Transverse colon (tissue), 4 donors: ENCODE results near the gene SNX15. TPM values are rescaled to one million over a fixed set of nuclear protein-coding genes. Genes with fewer than 3 reads are reported as not detected.
"Not testable (repeated sequence)": the region's sequence is repeated elsewhere in the genome, so short reads cannot be mapped to it uniquely, and the experiment has no call there.

Source experiments
- DNase-seq: peaks from one replicate; pipeline ENCODE4 v3.0.0-alpha.2; 2019
- H3K27ac ChIP-seq, 4 donors: fragments of 200-600 bp; sonication (generic); 2 replicates each; pipeline ENCODE4 v1.5.1; 2016 to 2018; ENCODE audit warnings: inconsistent platforms in 4 of 4
- H3K27me3 ChIP-seq: fragments of 200-600 bp; sonication (generic); 2 replicates; pipeline ENCODE4 v1.5.1; 2017; ENCODE audit warnings: inconsistent platforms
- H3K36me3 ChIP-seq, 4 donors: fragments of 200-600 bp; sonication (generic); 2 replicates each; pipeline ENCODE4 v1.5.1; 2017 to 2019; ENCODE audit warnings: inconsistent platforms in 4 of 4
- H3K4me1 ChIP-seq, 4 donors: fragments of 200-600 bp; sonication (generic); 2 replicates each; pipeline ENCODE4 v1.5.1; 2017 to 2020; ENCODE audit warnings: inconsistent platforms in 4 of 4
- H3K4me3 ChIP-seq, 4 donors: fragments of 200-600 bp; sonication (generic); 1 replicate in 1 of 4; 2 replicates in 3 of 4; pipeline versions ENCODE4 v1.5.1 to v1.6.1; 2017 to 2019; ENCODE audit warnings: inconsistent platforms in 4 of 4
- H3K9me3 ChIP-seq, 2 donors: fragments of 200-600 bp; sonication (generic); 2 replicates each; pipeline ENCODE4 v1.5.1; 2017 to 2019; ENCODE audit warnings: inconsistent platforms in 2 of 2
- EP300 ChIP-seq: sonication (generic); formaldehyde crosslinking; IDR thresholded peaks from one replicate; pipeline ENCODE4 v1.6.1; 2017; ENCODE audit warnings: antibody characterized with exemption, low read depth
- POLR2A ChIP-seq: fragments of 450-650 bp; IDR thresholded peaks from one replicate; pipeline ENCODE4 v1.6.1; 2016; ENCODE audit warnings: antibody characterized with exemption, mild to moderate bottlenecking, moderate library complexity
- POLR2AphosphoS5 ChIP-seq, 3 donors: sonication (generic); formaldehyde crosslinking; IDR thresholded peaks; one replicate each; pipeline ENCODE4 v1.6.1; 2016; ENCODE audit warnings: antibody characterized with exemption in 3 of 3
- WGBS, 2 donors: methylation state at CpG; one replicate each; pipeline ENCODE4 v1.1.5; 2018; ENCODE audit warnings: low coverage in 1 of 2; 5-methylcytosine and 5-hydroxymethylcytosine counted together
- in situ Hi-C, 4 donors: fragments of 200-750 bp; cut with MboI; loops; one replicate each; pipeline versions ENCODE4 v1.15.0 to v1.15.1; 2017; ENCODE audit warnings: low sequenced_read_pairs in 3 of 4, low pct_ligation_motif_present in 1 of 4, low pct_unique_long_range_greater_than_20kb in 1 of 4
- intact Hi-C: fragments of 100-400 bp; cut with DNase I; formaldehyde crosslinking; loops from one replicate; pipeline ENCODE4 v1.15.1; 2023; ENCODE audit warnings: low total_unique reads
- total RNA-seq, 4 donors: library from RNA; depleted of rRNA; stranded (reverse); fragments of >200 nt; gene quantifications; one replicate each; pipeline ENCODE4 v1.1.0, GENCODE V29; 2016
- TF ChIP-seq, protein P1 (sequence below), 5 experiments: fragments of 200-600 bp in 3 of 5; fragments of 450-650 bp in 2 of 5; sonication (generic) in 3 of 5; IDR thresholded peaks; 1 replicate in 2 of 5; 2 replicates in 3 of 5; pipeline ENCODE4 v1.5.1; 2016 to 2017; ENCODE audit warnings: antibody characterized with exemption in 5 of 5, inconsistent platforms in 3 of 5, mild to moderate bottlenecking in 2 of 5, moderate library complexity in 1 of 5

SNX15 gene, protein sequence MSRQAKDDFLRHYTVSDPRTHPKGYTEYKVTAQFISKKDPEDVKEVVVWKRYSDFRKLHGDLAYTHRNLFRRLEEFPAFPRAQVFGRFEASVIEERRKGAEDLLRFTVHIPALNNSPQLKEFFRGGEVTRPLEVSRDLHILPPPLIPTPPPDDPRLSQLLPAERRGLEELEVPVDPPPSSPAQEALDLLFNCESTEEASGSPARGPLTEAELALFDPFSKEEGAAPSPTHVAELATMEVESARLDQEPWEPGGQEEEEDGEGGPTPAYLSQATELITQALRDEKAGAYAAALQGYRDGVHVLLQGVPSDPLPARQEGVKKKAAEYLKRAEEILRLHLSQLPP
- 10 to 100 TPM in 3 of 4 donors, 1 to 10 TPM in 1; 1.9 to 53.3 (median 35.9) TPM for total RNA-seq

DNA sequence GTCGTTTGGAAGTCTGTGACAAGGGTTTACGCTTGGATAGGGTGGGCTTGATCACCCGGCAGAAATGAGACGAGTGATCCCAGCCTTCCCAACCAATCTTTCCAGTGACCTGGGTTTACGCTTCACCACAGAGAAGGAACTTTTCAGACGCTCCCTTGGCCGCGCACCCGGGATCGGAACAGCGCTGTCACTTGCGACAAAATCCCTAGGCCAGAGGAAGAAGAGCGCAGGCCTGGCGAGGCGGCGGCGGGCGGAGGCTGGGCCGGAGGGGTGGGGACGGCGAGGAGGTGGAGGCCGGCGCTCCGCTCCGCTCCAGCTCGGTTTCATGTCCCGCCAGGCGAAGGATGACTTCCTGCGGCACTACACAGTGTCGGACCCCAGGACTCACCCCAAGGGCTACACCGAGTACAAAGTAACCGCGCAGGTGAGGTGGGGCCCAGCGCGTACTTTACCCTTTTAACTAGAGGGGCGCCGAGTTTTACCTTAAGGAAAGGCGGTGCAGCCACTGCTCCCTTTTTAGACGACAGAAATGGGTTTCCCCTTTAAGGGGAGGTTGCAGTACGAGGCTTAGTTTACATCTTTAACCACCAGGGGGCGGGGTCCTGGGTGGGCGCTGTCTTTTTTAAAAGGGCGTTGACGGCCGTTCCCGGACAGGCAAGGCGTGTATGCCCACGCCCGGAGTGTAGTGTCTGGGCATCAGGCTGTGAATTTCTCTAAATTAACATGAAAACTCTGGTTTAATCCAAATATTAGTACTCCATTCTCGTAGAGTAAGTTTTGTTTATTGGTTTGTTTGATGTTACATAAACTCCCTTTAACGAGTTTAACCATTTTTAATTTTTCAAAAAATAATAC, at the start of gene SNX15:
Gene SNX15, plus strand, starts transcription at position 227 of the 855 bp plus-strand sequence. Its CDS starts 99 bp downstream, at position 326.
- H3K27me3 ChIP-seq, result no peaks in the 10 kb centered on the region
- peak; percentile 96 for DNase-seq
- intact Hi-C loops, result loop anchor here (5.0 kb wide), 1 partner anchor 90 kb away; the partner anchor contains the start of gene ZNHIT2
- H3K36me3 ChIP-seq, result peaks cover 0 to 7% (median 0%) of the 10 kb centered on the region in 4 donors
- TF ChIP-seq EP300 (no peak), POLR2A (peak; percentile 88), POLR2AphosphoS5 (IDR thresholded peaks at IDR 0.05) (peak; percentile 65 to 84 (median 80))
- TF ChIP-seq, protein P1, sequence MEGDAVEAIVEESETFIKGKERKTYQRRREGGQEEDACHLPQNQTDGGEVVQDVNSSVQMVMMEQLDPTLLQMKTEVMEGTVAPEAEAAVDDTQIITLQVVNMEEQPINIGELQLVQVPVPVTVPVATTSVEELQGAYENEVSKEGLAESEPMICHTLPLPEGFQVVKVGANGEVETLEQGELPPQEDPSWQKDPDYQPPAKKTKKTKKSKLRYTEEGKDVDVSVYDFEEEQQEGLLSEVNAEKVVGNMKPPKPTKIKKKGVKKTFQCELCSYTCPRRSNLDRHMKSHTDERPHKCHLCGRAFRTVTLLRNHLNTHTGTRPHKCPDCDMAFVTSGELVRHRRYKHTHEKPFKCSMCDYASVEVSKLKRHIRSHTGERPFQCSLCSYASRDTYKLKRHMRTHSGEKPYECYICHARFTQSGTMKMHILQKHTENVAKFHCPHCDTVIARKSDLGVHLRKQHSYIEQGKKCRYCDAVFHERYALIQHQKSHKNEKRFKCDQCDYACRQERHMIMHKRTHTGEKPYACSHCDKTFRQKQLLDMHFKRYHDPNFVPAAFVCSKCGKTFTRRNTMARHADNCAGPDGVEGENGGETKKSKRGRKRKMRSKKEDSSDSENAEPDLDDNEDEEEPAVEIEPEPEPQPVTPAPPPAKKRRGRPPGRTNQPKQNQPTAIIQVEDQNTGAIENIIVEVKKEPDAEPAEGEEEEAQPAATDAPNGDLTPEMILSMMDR (IDR thresholded peaks at IDR 0.05), result peak; percentile 75 to 86 (median 84)
- in situ Hi-C loops, result no loop called here
- H3K4me1 ChIP-seq, result peaks cover 12 to 27% (median 19%) of the 10 kb centered on the region in 4 donors
- peak within 1 kb of the TSS; percentile 40 to 61 (median 56) for H3K4me3 ChIP-seq
- 0 to 1% methylated on average over 8 to 41 of the region's 51 CpGs for WGBS, 2 donors
- peak within 1 kb of the TSS; percentile 87 to 96 (median 90) for H3K27ac ChIP-seq
- no peaks in the 10 kb centered on the region for H3K9me3 ChIP-seq

DNA sequence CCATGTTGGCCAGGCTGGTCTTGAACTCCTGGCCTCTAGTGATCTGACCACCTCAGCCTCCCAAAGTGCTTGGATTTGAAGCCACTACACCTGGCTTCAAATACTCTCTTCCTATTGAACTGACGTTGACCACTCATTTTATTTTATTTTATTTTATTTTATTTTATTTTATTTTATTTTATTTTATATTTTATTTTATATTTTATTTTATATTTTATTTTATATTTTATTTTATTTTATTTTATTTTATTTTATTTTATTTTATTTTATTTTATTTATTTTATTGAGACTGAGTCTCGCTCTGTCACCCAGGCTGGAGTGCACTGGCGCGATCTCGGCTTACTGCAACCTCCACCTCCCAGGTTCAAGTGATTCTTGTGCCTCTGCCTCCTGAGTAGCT, 43.9 kb upstream of the SNX15 start:
- DNase-seq, H3K27ac ChIP-seq, H3K4me1 ChIP-seq, in situ Hi-C loops, H3K4me3 ChIP-seq, intact Hi-C loops, H3K27me3 ChIP-seq, H3K9me3 ChIP-seq, H3K36me3 ChIP-seq: not testable (repeated sequence)
- WGBS, 2 donors, result 74 to 79% methylated on average over 4 to 5 of the region's 5 CpGs

DNA sequence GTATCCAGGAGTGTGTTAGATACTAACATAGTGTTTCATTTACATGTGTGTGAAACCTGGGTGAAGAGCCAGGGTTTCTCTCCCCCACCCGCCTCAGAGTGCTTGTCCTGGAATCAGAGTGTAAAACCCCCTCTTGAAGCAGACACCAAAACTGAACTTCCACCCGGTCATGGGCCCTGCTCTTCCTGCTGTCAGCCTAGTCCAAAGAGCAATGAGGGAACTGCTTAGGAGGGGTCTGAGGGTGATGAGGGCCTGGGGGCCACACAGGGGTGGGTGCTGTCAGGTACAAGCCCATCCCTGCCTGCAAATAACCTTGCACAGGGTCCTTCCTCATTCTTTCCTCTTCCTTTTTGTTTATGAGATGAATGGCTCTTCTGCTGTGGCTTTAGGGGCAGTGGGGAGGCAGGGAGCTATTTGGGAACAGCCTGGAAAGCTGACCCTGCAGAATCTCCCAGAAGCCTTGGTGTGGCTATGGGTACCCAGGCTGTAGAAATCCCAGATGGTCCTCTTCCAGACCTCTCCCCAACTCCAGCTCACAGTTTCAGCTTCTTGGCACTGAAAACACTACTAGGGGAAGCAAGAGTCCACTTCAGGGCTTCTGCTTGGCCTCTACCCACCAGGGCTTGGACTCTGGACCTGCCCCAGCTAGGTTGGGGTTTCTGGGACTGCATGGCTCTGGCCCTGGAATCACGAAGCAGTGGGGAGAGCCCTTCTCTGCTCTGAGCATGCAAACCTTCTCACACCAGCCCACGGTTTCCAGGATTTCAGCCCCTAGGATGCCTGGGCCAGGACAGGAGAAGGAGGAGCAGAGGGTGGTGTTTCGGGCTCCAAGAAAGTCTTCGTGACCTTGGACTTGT, 39.0 kb upstream of the SNX15 start:
- Histone ChIP-seq H3K4me3 (no peak overlapping the region), H3K4me1 (peaks cover 0 to 17% (median 2%) of the 10 kb centered on the region in 4 donors), H3K27ac (no peak overlapping the region), H3K9me3 (no peaks in the 10 kb centered on the region), H3K36me3 (peaks cover 0 to 6% (median 0%) of the 10 kb centered on the region in 4 donors), H3K27me3 (no peaks in the 10 kb centered on the region)
- 40 to 86% methylated on average over 1 to 6 of the region's 6 CpGs for WGBS, 2 donors
- in situ Hi-C loops, result no loop called here
- intact Hi-C loops, result no loop called here
- TF ChIP-seq EP300, result no peak
- TF ChIP-seq POLR2A, result no peak
- TF ChIP-seq, protein P1 (IDR thresholded peaks at IDR 0.05), result no peak
- TF ChIP-seq POLR2AphosphoS5 (IDR thresholded peaks at IDR 0.05), result no peak
- no peak for DNase-seq

DNA sequence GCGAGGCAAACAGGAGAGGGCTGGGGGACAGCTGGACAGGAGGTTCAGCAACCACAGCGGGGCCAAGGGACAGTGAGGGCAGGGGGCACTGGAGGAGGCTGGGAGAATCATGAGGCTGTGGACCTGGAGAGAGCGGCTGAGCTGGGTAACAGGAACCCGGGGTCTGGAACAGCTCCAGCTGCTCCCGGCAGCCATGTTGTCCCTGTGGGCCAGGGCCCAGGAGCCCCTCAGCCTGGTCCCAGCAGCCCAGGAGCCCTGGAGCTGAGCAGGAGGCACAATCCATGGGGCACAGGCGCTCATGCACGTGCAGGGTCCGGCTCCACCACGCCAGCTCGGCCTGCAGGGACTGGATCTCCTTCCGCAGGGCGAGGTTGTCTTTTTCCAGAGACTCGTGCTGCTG, 37.8 kb upstream of the SNX15 start:
- peaks cover 0 to 17% (median 2%) of the 10 kb centered on the region in 4 donors for H3K4me1 ChIP-seq
- peak overlapping the region in 2 of 4 donors; percentile 27 to 51 for H3K27ac ChIP-seq
- DNase-seq, result no peak
- WGBS, 2 donors, result 92% methylated on average over 12 of the region's 13 CpGs; no CpG with 5 or more reads in 1 of the 2 donors
- intact Hi-C loops (no loop called here), in situ Hi-C loops (no loop called here)
- no peaks in the 10 kb centered on the region for H3K9me3 ChIP-seq
- peaks cover 0 to 10% (median 0%) of the 10 kb centered on the region in 4 donors for H3K36me3 ChIP-seq
- H3K27me3 ChIP-seq, result no peaks in the 10 kb centered on the region
- TF ChIP-seq EP300, result no peak
- TF ChIP-seq, protein P1 (IDR thresholded peaks at IDR 0.05), result no peak
- no peak for TF ChIP-seq POLR2AphosphoS5 (IDR thresholded peaks at IDR 0.05)
- H3K4me3 ChIP-seq, result peak overlapping the region in 1 of 4 donors; percentile 22
